ENCODE measurements around the gene FAM222B. TPM values are rescaled to one million over a fixed set of nuclear protein-coding genes. Genes with fewer than 3 reads are reported as not detected.

The FAM222B gene
- total and polyA plus RNA-seq, 2 of the 4 experiments (the other 2 are of a cell fraction), result 2.5 to 10.8 TPM

- in situ Hi-C loops (cut with MboI; ENCODE audit: low sequenced_read_pairs) (no loop called here), intact Hi-C loops (cut with micrococcal nuclease) (no loop called here), dilution Hi-C loops (cut with HindIII; ENCODE audit: low sequenced_read_pairs, unreplicated experiment) (no loop called here)
- no peak for ATAC-seq (ENCODE audit: low read depth)
- Histone ChIP-seq H4K5ac (ENCODE audit: low read depth, low read length) (no peak overlapping the region), H2BK15ac (ENCODE audit: low read depth, low read length) (no peak overlapping the region), H2BK120ac (ENCODE audit: low read depth, low read length) (no peak overlapping the region), H3K14ac (replicated peaks; ENCODE audit: low read depth, low read length) (no peak overlapping the region), H2BK20ac (ENCODE audit: low read depth, low read length) (no peak overlapping the region), H3K9me3 (ENCODE audit: control insufficient read depth, insufficient read depth, low read length) (no peaks in the 10 kb centered on the region), H3K4ac (ENCODE audit: low read depth, low read length) (no peak overlapping the region), H3K4me2 (ENCODE audit: low read depth, low read length) (no peak overlapping the region), H3K4me3 (ENCODE audit: insufficient read depth, low read depth, low read length) (no peak overlapping the region), H2AK5ac (ENCODE audit: low read depth, low read length) (no peak overlapping the region), H3K9ac (ENCODE audit: low read depth, low read length) (no peak overlapping the region), H2AFZ (replicated peaks; ENCODE audit: low read length, poor library complexity) (no peak overlapping the region), H3K27ac (ENCODE audit: insufficient read depth, low read length) (no peak overlapping the region), H3K36me3 (ENCODE audit: control insufficient read depth, insufficient read depth, low read length) (peaks cover 3% of the 10 kb centered on the region; the same call in 1 of the 2 replicates), H2BK5ac (ENCODE audit: low read depth, low read length, poor library complexity, severe bottlenecking) (no peak overlapping the region), H2AK9ac (replicated peaks; ENCODE audit: low read depth, low read length, poor library complexity) (no peak overlapping the region), H4K8ac (ENCODE audit: low read depth in 2 of 2, low read length in 2 of 2) (no peak overlapping the region), H3K23ac (ENCODE audit: low read depth, low read length) (no peak overlapping the region), H4K20me1 (ENCODE audit: insufficient read depth, low read length) (peaks cover 17% of the 10 kb centered on the region), H3K79me1 (ENCODE audit: low read depth in 1 of 2, low read length in 2 of 2) (peaks cover 26 to 61% of the 10 kb centered on the region in 2 experiments), H4K91ac (ENCODE audit: insufficient read depth, low read depth, low read length) (no peak overlapping the region), H3K18ac (ENCODE audit: low read depth, low read length) (no peak overlapping the region), H3K56ac (ENCODE audit: extremely low read depth, insufficient read depth, low read length) (no peak overlapping the region), H3K9me1 (ENCODE audit: insufficient read depth, low read length) (peaks cover 3% of the 10 kb centered on the region; the same call in 1 of the 2 replicates), H3K4me1 (ENCODE audit: control insufficient read depth, insufficient read depth, low read length) (no peaks in the 10 kb centered on the region; the same call in none of the 2 replicates), H3K27me3 (ENCODE audit: control insufficient read depth, insufficient read depth, low read length) (no peaks in the 10 kb centered on the region)
- no peak for TF ChIP-seq RFX5 (IDR thresholded peaks at IDR 0.05; ENCODE audit: low read depth, low read length)
- no peak for TF ChIP-seq POLR2A (IDR thresholded peaks at IDR 0.05; ENCODE audit: low read depth, low read length)
- TF ChIP-seq, protein P1, sequence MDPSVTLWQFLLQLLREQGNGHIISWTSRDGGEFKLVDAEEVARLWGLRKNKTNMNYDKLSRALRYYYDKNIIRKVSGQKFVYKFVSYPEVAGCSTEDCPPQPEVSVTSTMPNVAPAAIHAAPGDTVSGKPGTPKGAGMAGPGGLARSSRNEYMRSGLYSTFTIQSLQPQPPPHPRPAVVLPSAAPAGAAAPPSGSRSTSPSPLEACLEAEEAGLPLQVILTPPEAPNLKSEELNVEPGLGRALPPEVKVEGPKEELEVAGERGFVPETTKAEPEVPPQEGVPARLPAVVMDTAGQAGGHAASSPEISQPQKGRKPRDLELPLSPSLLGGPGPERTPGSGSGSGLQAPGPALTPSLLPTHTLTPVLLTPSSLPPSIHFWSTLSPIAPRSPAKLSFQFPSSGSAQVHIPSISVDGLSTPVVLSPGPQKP (IDR thresholded peaks at IDR 0.05; ENCODE audit: borderline replicate concordance, low read depth, low read length), result no peak
- no peak for TF ChIP-seq MAFK (IDR thresholded peaks at IDR 0.05; ENCODE audit: low read depth, low read length)
- TF ChIP-seq USF2 (IDR thresholded peaks at IDR 0.05; ENCODE audit: low read depth, low read length), result no peak
- TF ChIP-seq CHD1 (IDR thresholded peaks at IDR 0.05; ENCODE audit: low read depth, low read length), result no peak
- TF ChIP-seq RCOR1 (IDR thresholded peaks at IDR 0.05; ENCODE audit: insufficient replicate concordance, low read length), result no peak
- TF ChIP-seq SMC3 (IDR thresholded peaks at IDR 0.05; ENCODE audit: low read depth, low read length), result no peak
- TF ChIP-seq NFE2L2 (IDR thresholded peaks at IDR 0.05; ENCODE audit: low read depth, low read length), result no peak
- TF ChIP-seq BHLHE40 (IDR thresholded peaks at IDR 0.05; ENCODE audit: low read depth, low read length), result no peak
- BruUV-seq (replicated peaks), result no TSS peak
- ChIA-PET CTCF (interaction anchor here (0.5 to 1.3 kb wide), 2 partner anchors 14 to 77 kb away, joined by 3 to 4 read pairs; no protein-coding TSS in a partner anchor), POLR2A (ENCODE audit: unreplicated experiment) (no interaction called here)
- WGBS, 2 experiments (ENCODE audit: extremely low coverage in 2 of 2, insufficient read length in 1 of 2), result no CpG with 5 or more reads among the region's 1 CpG
- DNase-seq, result no peak
These were observed 14.9 kb downstream of the FAM222B start for GRCh38 chr17:28827672-28828071.

Data from IMR-90 (cell line).